ENCODE data around the gene EIF4G3. TPM values are rescaled to one million over a fixed set of nuclear protein-coding genes. Genes with fewer than 3 reads are reported as not detected.

EIF4G3 gene
- total RNA-seq, 1 experiment from 2014 or later: 72.0 TPM

DNA sequence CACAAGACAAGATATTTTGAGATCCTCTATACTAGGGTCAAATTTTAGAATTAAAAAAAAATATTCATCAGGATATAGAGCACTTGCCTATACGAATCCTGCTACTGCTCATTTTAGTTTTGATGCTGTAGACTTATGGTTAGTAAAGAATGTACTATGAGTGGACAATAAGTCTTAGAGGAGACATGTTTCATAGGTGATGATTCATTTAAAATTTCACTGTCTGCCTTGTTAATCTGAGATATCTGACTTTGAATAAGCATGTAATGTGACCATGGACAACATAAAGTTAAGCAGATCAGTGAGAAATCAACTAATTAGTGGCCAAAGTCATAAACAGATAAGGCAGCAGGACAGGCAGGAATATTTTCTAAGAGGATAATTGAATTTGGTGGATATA, 282.8 kb downstream of the EIF4G3 start:
- H4K20me1 ChIP-seq (ENCODE audit: control insufficient read depth, insufficient read depth, insufficient read length): no peaks in the 10 kb centered on the region
- H2BK20ac ChIP-seq (ENCODE audit: low read depth, low read length, poor library complexity, severe bottlenecking): no peak overlapping the region
- H2BK15ac ChIP-seq (ENCODE audit: low read depth, low read length): no peak overlapping the region
- no CpG with 5 or more reads among the region's 1 CpG for WGBS (ENCODE audit: extremely low coverage, insufficient read length, low lambda C conversion rate)
- DNase-seq: no peak
- H4K8ac ChIP-seq (replicated peaks; ENCODE audit: insufficient read length, low read depth, low read length): no peak overlapping the region
- no peaks in the 10 kb centered on the region for H3K79me2 ChIP-seq (ENCODE audit: insufficient read depth, low read length)
- no peak overlapping the region for H4K91ac ChIP-seq (ENCODE audit: insufficient read length, low read depth, low read length)
- H3K56ac ChIP-seq (ENCODE audit: insufficient read length, low read depth, low read length): no peak overlapping the region
- H3K9me3 ChIP-seq (ENCODE audit: control insufficient read depth, low read depth, low read length): no peaks in the 10 kb centered on the region
- Mint-ChIP-seq H3K27ac (no peak overlapping the region), H3K36me3 (ENCODE audit: insufficient read depth in 1 of 3, low read depth in 3 of 3) (peaks cover 4 to 27% (median 24%) of the 10 kb centered on the region in 3 experiments; a peak in 6 of 7 replicates), H3K27me3 (ENCODE audit: low read depth) (no peaks in the 10 kb centered on the region), H3K9me3 (no peaks in the 10 kb centered on the region), H3K4me1 (no peaks in the 10 kb centered on the region), H3K4me3 (no peak overlapping the region)
- no peak overlapping the region for H3T11ph ChIP-seq (ENCODE audit: low read length)
- H3K4ac ChIP-seq (ENCODE audit: low read depth, low read length): no peak overlapping the region
- no peaks in the 10 kb centered on the region for H3K23me2 ChIP-seq (ENCODE audit: insufficient read length, low read depth, low read length, poor library complexity, severe bottlenecking)
- H3K9ac ChIP-seq (ENCODE audit: extremely low read depth, insufficient read length, low read length): no peak overlapping the region
- H2AK5ac ChIP-seq (ENCODE audit: insufficient read length, low read length): no peak overlapping the region
- H3K79me1 ChIP-seq (ENCODE audit: insufficient read depth, low read depth, low read length, poor library complexity, severe bottlenecking): no peaks in the 10 kb centered on the region
- H2BK5ac ChIP-seq (ENCODE audit: insufficient read length, low read length): no peak overlapping the region
- H3K23ac ChIP-seq (ENCODE audit: insufficient read length, low read depth, low read length): no peak overlapping the region
- H3K4me1 ChIP-seq (ENCODE audit: insufficient read depth, low read length): no peaks in the 10 kb centered on the region
- no peak overlapping the region for H3K14ac ChIP-seq (ENCODE audit: insufficient read depth, low read length)
- no peak overlapping the region for H2BK120ac ChIP-seq (ENCODE audit: low read depth, low read length, poor library complexity, severe bottlenecking)
- H2AFZ ChIP-seq (ENCODE audit: low read length): no peak overlapping the region
- TF ChIP-seq, protein P1, sequence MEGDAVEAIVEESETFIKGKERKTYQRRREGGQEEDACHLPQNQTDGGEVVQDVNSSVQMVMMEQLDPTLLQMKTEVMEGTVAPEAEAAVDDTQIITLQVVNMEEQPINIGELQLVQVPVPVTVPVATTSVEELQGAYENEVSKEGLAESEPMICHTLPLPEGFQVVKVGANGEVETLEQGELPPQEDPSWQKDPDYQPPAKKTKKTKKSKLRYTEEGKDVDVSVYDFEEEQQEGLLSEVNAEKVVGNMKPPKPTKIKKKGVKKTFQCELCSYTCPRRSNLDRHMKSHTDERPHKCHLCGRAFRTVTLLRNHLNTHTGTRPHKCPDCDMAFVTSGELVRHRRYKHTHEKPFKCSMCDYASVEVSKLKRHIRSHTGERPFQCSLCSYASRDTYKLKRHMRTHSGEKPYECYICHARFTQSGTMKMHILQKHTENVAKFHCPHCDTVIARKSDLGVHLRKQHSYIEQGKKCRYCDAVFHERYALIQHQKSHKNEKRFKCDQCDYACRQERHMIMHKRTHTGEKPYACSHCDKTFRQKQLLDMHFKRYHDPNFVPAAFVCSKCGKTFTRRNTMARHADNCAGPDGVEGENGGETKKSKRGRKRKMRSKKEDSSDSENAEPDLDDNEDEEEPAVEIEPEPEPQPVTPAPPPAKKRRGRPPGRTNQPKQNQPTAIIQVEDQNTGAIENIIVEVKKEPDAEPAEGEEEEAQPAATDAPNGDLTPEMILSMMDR (conservative IDR thresholded peaks at IDR 0.05): no peak
- H3K27ac ChIP-seq (ENCODE audit: insufficient read length, low read depth, low read length): no peak overlapping the region
- no peak overlapping the region for H3K18ac ChIP-seq (ENCODE audit: insufficient read length, low read depth, low read length)
- no peaks in the 10 kb centered on the region for H3K27me3 ChIP-seq (ENCODE audit: insufficient read depth, low read length)
- no peak overlapping the region for H3K4me2 ChIP-seq (ENCODE audit: insufficient read depth, insufficient read length, low read length)
- no peak overlapping the region for H2BK12ac ChIP-seq (ENCODE audit: insufficient read length, low read depth, low read length)
- no peak overlapping the region for H4K5ac ChIP-seq (ENCODE audit: insufficient read length, low read depth, low read length)
